MCF 10A (cell line): ENCODE data around the gene FBXW11. TPM values are rescaled to one million over a fixed set of nuclear protein-coding genes. Genes with fewer than 3 reads are reported as not detected.

ENCODE experiments used
- BruUV-seq: library from RNA; stranded (reverse); fragments of 400-500 nt; replicated peaks from 2 replicates; lab custom pipeline; 2021; lab: Mats Ljungman, UMichigan
- CTCF ChIA-PET: fragments of 300-600 bp; sonication (Branson Sonifier 250); formaldehyde crosslinking; extraction: SDS; loops from one replicate; lab custom pipeline; 2021; ENCODE audit warnings: antibody characterized with exemption, inconsistent platforms; lab: Yijun Ruan, JAX
- POLR2A ChIA-PET: fragments of 300-600, 350-650 bp; sonication (Branson Sonifier 250); formaldehyde crosslinking; extraction: SDS; loops from one replicate; lab custom pipeline; 2020; ENCODE audit warnings: antibody characterized with exemption, inconsistent platforms; lab: Yijun Ruan, JAX
- DNase-seq: peaks from one replicate; pipeline ENCODE4 v3.0.0-alpha.2; 2018; ENCODE audit not compliant: unreplicated experiment
- H3K27ac Mint-ChIP-seq: one replicate; pipeline ENCODE4 v1.8.0; 2022; ENCODE audit warnings: mild to moderate bottlenecking, low read depth, mixed read lengths; ENCODE audit not compliant: unreplicated experiment
- H3K27me3 Mint-ChIP-seq: one replicate; pipeline ENCODE4 v1.8.0; 2022; ENCODE audit warnings: mixed read lengths; ENCODE audit not compliant: insufficient read depth, unreplicated experiment
- H3K36me3 Mint-ChIP-seq: one replicate; pipeline ENCODE4 v1.8.0; 2022; ENCODE audit warnings: mild to moderate bottlenecking, moderate library complexity, mixed read lengths; ENCODE audit not compliant: insufficient read depth, unreplicated experiment
- H3K4me1 Mint-ChIP-seq: one replicate; pipeline ENCODE4 v1.8.0; 2022; ENCODE audit warnings: mixed read lengths; ENCODE audit not compliant: insufficient read depth, unreplicated experiment
- H3K4me3 Mint-ChIP-seq: one replicate; pipeline ENCODE4 v1.8.0; 2022; ENCODE audit warnings: mild to moderate bottlenecking, moderate library complexity, mixed read lengths; ENCODE audit not compliant: unreplicated experiment
- H3K9me3 Mint-ChIP-seq: one replicate; pipeline ENCODE4 v1.8.0; 2022; ENCODE audit warnings: mixed read lengths; ENCODE audit not compliant: unreplicated experiment
- intact Hi-C: fragments of 100-400 bp; cut with micrococcal nuclease; formaldehyde crosslinking; loops from 2 replicates; pipeline ENCODE4 v1.14.1; 2022
- total RNA-seq: library from RNA; stranded (reverse); gene quantifications from 2 replicates; pipeline ENCODE4 v1.2.3, GENCODE V29; 2022
- TF ChIP-seq, protein P1 (sequence below): fragments of 200-600 bp; IDR thresholded peaks from one replicate; pipeline ENCODE4 v1.8.0; 2022; ENCODE audit warnings: antibody characterized with exemption, mild to moderate bottlenecking; ENCODE audit not compliant: unreplicated experiment

Gene FBXW11
- total RNA-seq, 1 experiment from 2014 or later: 64.7 TPM

DNA sequence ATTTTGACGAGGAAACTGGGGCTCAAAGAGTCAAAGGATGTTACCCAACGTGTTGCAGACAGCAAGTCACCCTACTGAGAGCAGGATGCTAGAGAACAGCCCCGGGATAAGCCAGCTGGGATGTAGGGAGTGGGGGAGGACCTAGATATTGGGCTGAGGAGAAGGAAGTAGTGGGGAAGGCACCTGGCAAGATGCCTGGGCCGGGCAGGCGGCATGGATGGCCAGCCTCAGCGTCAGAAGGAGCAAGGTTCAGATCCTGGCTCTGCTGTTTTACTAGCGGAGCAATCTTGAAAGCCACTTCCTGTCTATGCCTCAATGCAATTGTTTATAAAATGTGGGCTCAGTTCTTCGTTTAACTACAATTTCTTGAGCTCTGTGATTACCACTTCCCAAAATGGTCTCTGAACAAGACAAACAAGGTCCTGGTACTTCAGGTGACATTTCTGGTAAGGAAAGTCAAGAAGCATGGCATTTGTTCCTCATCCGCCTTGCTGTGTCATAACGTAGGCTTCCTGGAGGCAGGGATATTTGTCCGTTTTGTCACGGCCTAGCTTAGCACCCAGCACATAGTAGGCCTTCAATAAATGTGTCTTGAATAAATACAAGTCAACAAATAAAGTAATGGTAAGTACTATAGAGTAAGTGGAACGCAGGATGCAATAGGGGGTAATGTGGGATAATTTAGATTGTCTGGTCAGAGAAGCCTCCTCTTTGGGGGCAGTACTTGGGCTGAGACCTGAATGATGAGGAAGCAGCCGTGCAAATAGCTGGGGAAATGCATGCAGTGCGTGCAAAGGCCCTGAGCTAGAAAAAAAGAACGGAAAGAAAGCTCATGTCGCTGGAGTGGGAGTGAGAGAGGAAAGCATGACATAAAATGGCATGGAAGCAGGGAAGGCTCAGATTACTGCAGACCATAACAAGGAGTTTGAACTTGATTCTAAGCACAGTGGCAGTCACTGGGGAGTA lies 150.4 kb downstream of the FBXW11 start:
- TF ChIP-seq, protein P1, sequence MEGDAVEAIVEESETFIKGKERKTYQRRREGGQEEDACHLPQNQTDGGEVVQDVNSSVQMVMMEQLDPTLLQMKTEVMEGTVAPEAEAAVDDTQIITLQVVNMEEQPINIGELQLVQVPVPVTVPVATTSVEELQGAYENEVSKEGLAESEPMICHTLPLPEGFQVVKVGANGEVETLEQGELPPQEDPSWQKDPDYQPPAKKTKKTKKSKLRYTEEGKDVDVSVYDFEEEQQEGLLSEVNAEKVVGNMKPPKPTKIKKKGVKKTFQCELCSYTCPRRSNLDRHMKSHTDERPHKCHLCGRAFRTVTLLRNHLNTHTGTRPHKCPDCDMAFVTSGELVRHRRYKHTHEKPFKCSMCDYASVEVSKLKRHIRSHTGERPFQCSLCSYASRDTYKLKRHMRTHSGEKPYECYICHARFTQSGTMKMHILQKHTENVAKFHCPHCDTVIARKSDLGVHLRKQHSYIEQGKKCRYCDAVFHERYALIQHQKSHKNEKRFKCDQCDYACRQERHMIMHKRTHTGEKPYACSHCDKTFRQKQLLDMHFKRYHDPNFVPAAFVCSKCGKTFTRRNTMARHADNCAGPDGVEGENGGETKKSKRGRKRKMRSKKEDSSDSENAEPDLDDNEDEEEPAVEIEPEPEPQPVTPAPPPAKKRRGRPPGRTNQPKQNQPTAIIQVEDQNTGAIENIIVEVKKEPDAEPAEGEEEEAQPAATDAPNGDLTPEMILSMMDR: no peak
- DNase-seq: no peak
- Mint-ChIP-seq H3K36me3 (peaks cover 11% of the 10 kb centered on the region), H3K4me1 (peaks cover 3% of the 10 kb centered on the region), H3K27me3 (no peaks in the 10 kb centered on the region), H3K9me3 (no peaks in the 10 kb centered on the region), H3K27ac (no peak overlapping the region), H3K4me3 (no peak overlapping the region)
- BruUV-seq: no TSS peak
- intact Hi-C loops: no loop called here
- POLR2A ChIA-PET: no interaction called here
- CTCF ChIA-PET: interaction anchor here (0.7 to 1.2 kb wide), 4 partner anchors 8 to 438 kb away, joined by 3 to 4 read pairs (median 3); partner anchors contain the start of gene FGF18

GRCh38 chr5:171855265-171855664 lies 151.2 kb downstream of the FBXW11 start:
- DNase-seq: no peak
- intact Hi-C loops: no loop called here
- H3K9me3 Mint-ChIP-seq: no peaks in the 10 kb centered on the region

GRCh38 chr5:171852255-171852681 lies 154.2 kb downstream of the FBXW11 start:
- BruUV-seq: no TSS peak
- ChIA-PET POLR2A (no interaction called here), CTCF (interaction anchor here (0.6 kb wide), 1 partner anchor 373 kb away, joined by 4 read pairs; no protein-coding TSS in a partner anchor)
- H3K4me1 Mint-ChIP-seq: no peaks in the 10 kb centered on the region
- no peak overlapping the region for H3K4me3 Mint-ChIP-seq
- intact Hi-C loops: no loop called here
- H3K36me3 Mint-ChIP-seq: peaks cover 5% of the 10 kb centered on the region
- no peak for DNase-seq
- H3K27me3 Mint-ChIP-seq: no peaks in the 10 kb centered on the region
- H3K9me3 Mint-ChIP-seq: no peaks in the 10 kb centered on the region
- no peak overlapping the region for H3K27ac Mint-ChIP-seq
- TF ChIP-seq, protein P1: no peak

More at GRCh38 chr5:171855265-171855664, 151.2 kb downstream of the FBXW11 start:
- TF ChIP-seq, protein P1: no peak
- ChIA-PET POLR2A (no interaction called here), CTCF (interaction anchor here (0.8 to 0.9 kb wide), 2 partner anchors 11 to 437 kb away, joined by 3 read pairs; no protein-coding TSS in a partner anchor)
- Mint-ChIP-seq H3K36me3 (peaks cover 11% of the 10 kb centered on the region), H3K4me3 (no peak overlapping the region), H3K27me3 (no peaks in the 10 kb centered on the region), H3K27ac (no peak overlapping the region), H3K4me1 (no peaks in the 10 kb centered on the region)
- no TSS peak for BruUV-seq

DNA sequence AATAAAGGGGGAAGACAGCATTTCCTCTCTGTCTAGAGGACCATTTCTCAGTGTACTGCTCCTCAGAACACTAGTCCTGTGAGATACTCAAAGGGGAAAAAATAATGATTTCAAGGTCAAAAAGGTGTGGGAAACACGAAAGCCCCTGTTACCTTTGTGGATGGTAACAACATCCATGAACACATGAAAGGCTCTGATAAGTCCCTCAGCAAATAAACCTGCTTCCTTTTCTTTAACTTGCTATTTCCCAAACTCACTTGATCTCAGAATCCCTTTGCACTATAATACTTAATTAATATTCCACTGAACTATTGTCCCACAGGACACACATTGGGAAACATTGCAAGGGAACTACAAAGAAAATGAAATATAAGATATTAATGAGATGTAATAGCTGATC lies 155.2 kb downstream of the FBXW11 start:
- TF ChIP-seq, protein P1: no peak
- Mint-ChIP-seq H3K9me3 (no peaks in the 10 kb centered on the region), H3K27ac (no peak overlapping the region), H3K27me3 (no peaks in the 10 kb centered on the region), H3K4me1 (no peaks in the 10 kb centered on the region), H3K4me3 (no peak overlapping the region), H3K36me3 (peaks cover 5% of the 10 kb centered on the region)
- CTCF ChIA-PET: no interaction called here
- intact Hi-C loops: no loop called here
- BruUV-seq: no TSS peak
- no peak for DNase-seq
- POLR2A ChIA-PET: no interaction called here
